SHP77 treated with DMSO at 0.1 percent for 48 hours (cell line): Measurements from ENCODE around the gene SLC40A1.
"Not testable (repeated sequence)": the region's sequence is repeated elsewhere in the genome, so short reads cannot be mapped to it uniquely, and the experiment has no call there.

Experiments used
- DNase-seq: peaks from one replicate; lab custom pipeline; 2025; lab: John Stamatoyannopoulos, UW

SLC40A1 gene, protein sequence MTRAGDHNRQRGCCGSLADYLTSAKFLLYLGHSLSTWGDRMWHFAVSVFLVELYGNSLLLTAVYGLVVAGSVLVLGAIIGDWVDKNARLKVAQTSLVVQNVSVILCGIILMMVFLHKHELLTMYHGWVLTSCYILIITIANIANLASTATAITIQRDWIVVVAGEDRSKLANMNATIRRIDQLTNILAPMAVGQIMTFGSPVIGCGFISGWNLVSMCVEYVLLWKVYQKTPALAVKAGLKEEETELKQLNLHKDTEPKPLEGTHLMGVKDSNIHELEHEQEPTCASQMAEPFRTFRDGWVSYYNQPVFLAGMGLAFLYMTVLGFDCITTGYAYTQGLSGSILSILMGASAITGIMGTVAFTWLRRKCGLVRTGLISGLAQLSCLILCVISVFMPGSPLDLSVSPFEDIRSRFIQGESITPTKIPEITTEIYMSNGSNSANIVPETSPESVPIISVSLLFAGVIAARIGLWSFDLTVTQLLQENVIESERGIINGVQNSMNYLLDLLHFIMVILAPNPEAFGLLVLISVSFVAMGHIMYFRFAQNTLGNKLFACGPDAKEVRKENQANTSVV

GRCh38 chr2:189580658-189581353, at the start of gene SLC40A1:
SLC40A1 (minus strand) TSS chr2:189580786; CDS start chr2:189580460, 326 bp downstream.
- DNase-seq = peak; percentile 19

DNA sequence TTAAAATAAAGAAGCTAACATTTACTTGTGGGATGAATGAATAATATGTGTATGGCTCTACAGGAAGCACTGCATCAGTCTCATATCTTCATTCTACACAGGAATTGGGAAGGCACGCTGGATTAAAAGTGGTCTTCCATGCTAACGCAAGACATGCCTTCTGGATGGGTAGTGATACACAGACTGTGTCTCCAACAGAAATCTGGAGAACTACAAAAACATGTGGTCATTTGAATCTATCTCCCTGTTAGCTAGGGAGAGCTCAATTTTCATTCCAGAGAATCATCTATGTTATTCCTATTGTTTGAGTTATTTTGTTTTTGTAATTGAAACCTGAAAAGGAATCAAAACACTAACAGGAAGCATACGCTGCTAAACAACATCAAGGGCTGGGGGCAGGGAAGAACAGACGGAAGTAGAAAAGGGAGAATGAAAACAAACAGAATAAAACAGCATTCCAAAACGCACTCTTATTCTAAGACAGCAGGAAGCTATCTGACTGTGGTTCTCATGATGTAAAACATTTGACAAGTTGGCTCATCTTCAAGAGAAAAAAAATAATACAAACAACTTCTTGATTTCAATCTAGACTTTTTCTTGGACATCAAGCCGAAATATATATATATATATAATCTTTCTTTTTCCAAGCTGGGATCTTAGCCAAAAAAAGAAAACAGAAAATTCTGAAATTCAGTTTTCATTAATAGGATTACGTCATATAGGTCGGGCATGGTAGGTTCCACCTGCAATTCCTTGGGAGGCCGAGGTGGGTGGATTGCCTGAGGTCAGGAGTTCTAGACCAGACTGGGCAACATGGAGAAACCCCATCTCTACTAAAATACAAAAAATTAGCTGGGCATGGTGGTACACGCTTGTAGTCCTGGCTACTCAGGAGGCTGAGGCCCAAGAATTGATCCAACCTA, 49.2 kb upstream of the SLC40A1 start:
- DNase-seq = no peak

GRCh38 chr2:189628817-189629530, 48.4 kb upstream of the SLC40A1 start:
- DNase-seq = no peak

DNA sequence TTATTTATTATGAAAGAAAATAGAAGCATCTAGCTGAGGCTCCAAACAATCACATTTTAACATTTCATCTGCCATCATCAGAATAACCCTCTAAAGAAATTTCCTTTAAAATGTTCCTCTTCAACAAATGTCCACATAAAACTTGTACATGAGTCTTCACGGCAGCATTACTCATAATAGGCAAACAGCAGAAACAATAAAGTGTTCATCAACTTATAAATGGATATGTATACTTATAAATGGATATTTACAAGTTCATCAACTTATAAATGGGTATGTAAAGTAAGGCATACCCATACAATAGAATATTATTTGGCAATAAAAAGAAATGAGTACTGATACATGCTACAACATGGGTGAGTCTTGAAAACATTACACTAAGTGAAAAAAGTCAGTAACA, 47.2 kb upstream of the SLC40A1 start:
- DNase-seq = no peak

GRCh38 chr2:189625636-189626035, 45.0 kb upstream of the SLC40A1 start:
- no peak for DNase-seq

DNA sequence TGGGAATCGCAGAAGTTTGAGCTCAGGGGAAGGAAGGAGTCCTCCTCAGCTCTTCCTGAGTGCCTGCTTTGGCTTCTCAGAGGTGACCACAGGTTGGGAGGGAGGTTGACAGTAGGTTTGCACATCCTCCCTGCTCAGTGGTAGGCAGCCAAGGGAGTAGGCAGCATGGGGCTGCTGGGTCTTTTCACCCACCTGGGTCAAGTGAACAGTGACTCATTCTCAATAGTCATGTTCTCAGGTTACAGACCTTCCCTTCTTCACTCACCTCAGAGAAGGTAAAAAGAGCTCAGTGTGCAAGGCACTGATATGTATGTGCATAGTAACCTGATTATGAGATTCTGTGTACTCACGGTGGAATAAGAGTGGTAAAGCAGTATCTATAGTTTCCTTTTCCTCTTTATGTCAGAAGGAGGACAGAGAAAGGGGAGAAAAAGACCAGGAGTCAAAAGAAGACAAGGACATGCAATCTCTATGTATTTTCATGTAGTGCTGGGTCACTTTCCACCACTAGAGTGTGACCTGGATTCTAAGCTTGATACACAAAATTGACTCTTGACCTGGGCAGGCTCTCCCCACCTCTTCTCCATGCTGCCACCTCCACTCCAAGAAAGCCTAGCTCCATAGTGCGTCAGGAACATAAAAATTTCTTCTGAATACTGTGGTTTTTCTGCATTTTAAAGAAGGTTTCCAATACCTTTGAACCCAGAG, 44.2 kb upstream of the SLC40A1 start:
- DNase-seq = no peak

GRCh38 chr2:189623049-189623448, 42.5 kb upstream of the SLC40A1 start:
- DNase-seq = no peak

- DNase-seq = no peak
Observed at GRCh38 chr2:189621781-189622180, 41.2 kb upstream of the SLC40A1 start.

- DNase-seq = no peak
Observed at GRCh38 chr2:189618197-189618596, 37.6 kb upstream of the SLC40A1 start.

- no peak for DNase-seq
Observed at GRCh38 chr2:189614585-189614984, 34.0 kb upstream of the SLC40A1 start.

DNA sequence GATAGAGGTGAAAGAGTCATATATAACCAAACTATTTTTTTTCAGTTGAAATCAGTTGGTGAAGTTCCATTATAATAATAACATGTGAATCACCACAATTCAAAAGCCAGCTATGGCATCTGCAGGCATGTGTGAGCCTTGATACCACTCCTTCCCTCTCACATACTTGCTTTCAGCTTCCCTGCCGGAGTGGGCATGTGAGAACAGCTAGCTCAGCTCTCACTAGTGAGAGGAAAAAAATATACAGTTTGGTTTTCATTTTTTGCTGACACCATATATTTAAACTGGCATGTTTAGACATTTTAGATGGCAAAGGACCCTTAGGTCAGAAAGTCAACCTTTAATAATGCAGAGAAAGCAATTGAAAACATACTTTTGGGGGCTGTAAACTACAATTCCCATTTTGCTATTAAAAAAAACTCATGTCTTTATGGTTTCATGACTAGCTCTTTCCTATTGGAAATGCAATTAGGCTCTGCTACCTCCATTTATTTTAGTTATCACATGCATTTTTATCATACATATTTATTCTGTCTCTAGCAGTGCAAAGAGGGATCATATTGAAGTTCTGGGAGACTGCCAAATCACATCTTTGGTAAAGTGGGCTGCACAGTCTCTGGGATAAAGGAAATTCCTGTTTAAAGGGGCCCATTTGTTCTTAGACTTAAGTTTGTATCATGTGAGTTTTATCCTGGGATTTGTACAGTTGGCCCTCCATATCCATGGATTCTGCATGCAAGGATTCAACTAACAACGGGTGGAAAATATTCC, 33.2 kb upstream of the SLC40A1 start:
- DNase-seq = no peak

DNA sequence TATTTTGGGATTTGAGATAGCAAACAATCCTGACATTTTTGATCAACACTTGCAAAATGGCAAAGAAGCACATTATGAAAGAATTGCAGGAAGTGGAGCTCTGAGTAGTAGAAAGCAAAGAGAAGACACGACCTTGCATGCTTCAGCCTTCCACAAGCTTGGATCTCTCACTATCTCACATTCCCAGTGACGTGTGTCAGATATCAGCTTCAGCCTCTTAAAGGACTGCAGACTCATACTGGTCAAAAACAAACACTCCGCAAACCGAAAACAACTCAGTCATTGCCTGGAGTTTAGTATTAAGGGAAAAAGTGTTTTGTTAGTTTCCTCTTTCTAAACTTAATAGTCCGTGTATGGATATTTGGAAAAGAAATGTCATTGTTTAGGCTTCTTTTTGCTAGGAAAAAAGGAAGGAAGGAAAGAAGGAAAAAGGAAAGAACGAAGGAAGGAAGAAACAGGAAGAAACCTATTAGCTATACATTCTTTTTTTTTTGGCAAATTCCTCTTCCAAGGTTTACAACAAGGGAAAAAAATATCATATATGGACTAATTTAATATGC, 32.6 kb upstream of the SLC40A1 start:
- no peak for DNase-seq

DNA sequence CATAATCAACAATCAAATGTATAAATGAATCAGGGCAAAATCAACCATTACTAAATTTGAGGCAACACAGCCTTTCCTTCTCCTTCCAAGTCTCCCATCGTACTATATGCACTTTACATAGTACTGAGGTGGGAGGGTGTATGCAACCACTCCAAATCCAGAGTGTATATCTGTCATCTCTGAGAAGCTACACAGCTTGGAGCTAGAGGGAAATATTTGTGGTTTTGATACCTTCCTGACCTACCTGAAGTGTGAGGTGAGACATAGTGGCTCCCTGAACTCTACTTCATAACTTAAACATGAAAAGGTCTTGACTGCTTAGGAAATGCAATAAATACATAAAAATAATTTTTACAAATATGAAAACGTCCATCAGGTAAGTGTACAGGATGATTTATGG, 30.1 kb upstream of the SLC40A1 start:
- DNase-seq = no peak

- no peak for DNase-seq
Observed at GRCh38 chr2:189609853-189610252, 29.3 kb upstream of the SLC40A1 start.

- DNase-seq = no peak
Observed at GRCh38 chr2:189609423-189609816, 28.8 kb upstream of the SLC40A1 start.

DNA sequence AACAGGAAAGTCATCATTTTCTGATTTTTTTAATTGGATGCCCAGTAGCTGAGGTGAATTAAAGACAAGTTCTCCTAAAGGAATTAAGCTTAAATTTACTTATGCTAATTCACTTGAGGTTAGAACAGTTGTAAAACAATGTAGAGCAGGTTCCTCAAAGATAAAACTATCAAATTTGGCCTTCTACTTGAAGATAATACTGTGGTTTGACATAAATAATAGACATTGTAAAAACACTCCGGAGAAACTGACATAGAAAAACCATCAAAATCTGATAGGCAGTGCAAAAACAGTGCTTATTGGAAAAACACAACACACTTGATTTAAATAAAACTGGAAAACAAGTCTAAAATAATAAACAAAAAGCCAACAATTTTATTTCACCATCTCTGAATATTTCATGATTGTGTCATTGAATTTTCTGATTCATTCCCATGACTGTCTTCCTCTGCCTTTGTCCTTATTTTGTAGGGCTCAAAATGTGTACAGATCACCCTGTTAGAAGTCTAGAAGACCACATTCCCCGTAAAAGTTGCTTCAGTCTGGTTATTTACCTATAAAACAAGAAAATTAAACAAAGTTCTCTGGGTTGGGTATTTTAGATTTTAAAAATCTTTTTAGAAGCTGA, 28.3 kb upstream of the SLC40A1 start:
- DNase-seq = no peak

DNA sequence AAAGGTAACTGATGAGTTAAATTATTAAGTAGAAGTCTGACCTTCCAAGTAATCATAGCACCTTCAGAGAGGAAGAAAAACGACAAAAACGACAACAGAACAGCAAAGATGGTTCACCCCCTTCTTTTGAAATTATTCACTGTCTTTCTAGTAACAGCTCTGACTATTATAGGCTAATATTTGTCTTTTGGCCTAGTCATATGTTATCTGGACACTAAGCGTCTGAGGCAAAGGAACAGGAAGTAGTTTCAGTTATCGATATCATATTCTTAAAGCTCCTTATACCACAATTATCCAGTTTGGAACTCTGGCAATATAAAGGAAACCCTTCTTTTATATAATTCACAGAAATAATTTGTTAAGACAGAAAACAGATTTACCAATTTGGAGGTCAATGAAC, 27.6 kb upstream of the SLC40A1 start:
- DNase-seq = no peak

- no peak for DNase-seq
Observed at GRCh38 chr2:189602233-189602632, 21.6 kb upstream of the SLC40A1 start.

DNA sequence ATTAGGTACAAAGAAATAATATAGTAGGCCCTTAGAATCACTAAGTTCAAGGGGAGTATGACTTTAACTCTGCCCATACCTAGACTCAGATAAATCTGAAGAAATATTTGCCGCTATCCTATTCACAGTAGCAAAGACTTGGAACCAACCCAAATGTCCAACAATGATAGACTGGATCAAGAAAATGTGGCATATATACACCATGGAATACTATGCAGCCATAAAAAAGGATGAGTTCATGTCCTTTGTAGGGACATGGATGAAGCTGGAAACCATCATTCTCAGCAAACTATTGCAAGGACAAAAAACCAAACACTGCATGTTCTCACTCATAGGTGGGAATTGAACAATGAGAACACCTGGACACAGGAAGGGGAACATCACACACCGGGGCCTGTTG, 21.1 kb upstream of the SLC40A1 start:
- not testable (repeated sequence) for DNase-seq
